Natural killer cell (primary cell): Measurements from ENCODE around the gene MED8. TPM values are rescaled to one million over a fixed set of nuclear protein-coding genes. Genes with fewer than 3 reads are reported as not detected.

ENCODE experiments used
- ATAC-seq, 3 donors: fragments of 150-1000 bp in 2 of 3; fragments of 200-7000 bp in 1 of 3; cut with Tn5 transposase; 1 replicate in 1 of 3; 2 replicates in 2 of 3; pipeline ENCODE4 v1.10.0; 2021; ENCODE audit warnings: mild to moderate bottlenecking in 2 of 3, moderate library complexity in 2 of 3
- DNase-seq, 2 donors: peaks; one replicate each; pipeline versions ENCODE4 v3.0.0 to v3.0.0-alpha.2; 2013 to 2021; ENCODE audit warnings: mixed read lengths in 1 of 2
- H3K27ac ChIP-seq: one replicate; pipeline ENCODE4 v1.5.1; 2013; ENCODE audit warnings: mild to moderate bottlenecking, low read length
- H3K27me3 ChIP-seq: one replicate; pipeline ENCODE4 v1.6.1; 2013; ENCODE audit warnings: low read length; ENCODE audit not compliant: control insufficient read depth, insufficient read depth
- H3K36me3 ChIP-seq: one replicate; pipeline ENCODE4 v1.6.1; 2013; ENCODE audit warnings: low read length; ENCODE audit not compliant: control insufficient read depth, insufficient read depth
- H3K4me1 ChIP-seq: one replicate; pipeline ENCODE4 v1.6.1; 2013; ENCODE audit warnings: low read length; ENCODE audit not compliant: control insufficient read depth, insufficient read depth
- H3K4me3 ChIP-seq: one replicate; pipeline ENCODE4 v1.5.1; 2013; ENCODE audit warnings: low read length
- H3K9me3 ChIP-seq: one replicate; pipeline ENCODE4 v1.6.1; 2013; ENCODE audit warnings: low read length; ENCODE audit not compliant: control insufficient read depth, insufficient read depth
- H3K27ac Mint-ChIP-seq, 2 donors: one replicate each; pipeline ENCODE4 v1.8.0; 2022; ENCODE audit warnings: mild to moderate bottlenecking in 2 of 2, mixed read lengths in 2 of 2, moderate library complexity in 1 of 2
- H3K27me3 Mint-ChIP-seq, 2 donors: one replicate each; pipeline ENCODE4 v1.8.0; 2022; ENCODE audit warnings: low read depth in 2 of 2, mixed read lengths in 2 of 2
- H3K36me3 Mint-ChIP-seq: one replicate; pipeline ENCODE4 v1.8.0; 2022; ENCODE audit warnings: mixed read lengths
- H3K4me1 Mint-ChIP-seq, 2 donors: one replicate each; pipeline ENCODE4 v1.8.0; 2022; ENCODE audit warnings: mixed read lengths in 2 of 2
- H3K4me3 Mint-ChIP-seq: one replicate; pipeline ENCODE4 v1.8.0; 2022; ENCODE audit warnings: mild to moderate bottlenecking, moderate library complexity, mixed read lengths
- H3K9me3 Mint-ChIP-seq, 2 donors: one replicate each; pipeline ENCODE4 v1.8.0; 2022; ENCODE audit warnings: mixed read lengths in 2 of 2
- CTCF ChIP-seq: fragments of 200-600 bp; IDR thresholded peaks from one replicate; pipeline ENCODE4 v1.8.0; 2022; ENCODE audit warnings: antibody characterized with exemption
- WGBS: methylation state at CpG from one replicate; pipeline ENCODE4 v1.1.7; 2013; ENCODE audit warnings: missing lambda C conversion rate; ENCODE audit not compliant: insufficient coverage; 5-methylcytosine and 5-hydroxymethylcytosine counted together
- intact Hi-C: fragments of 100-400 bp; cut with micrococcal nuclease; formaldehyde crosslinking; loops from one replicate; pipeline ENCODE4 v1.14.2; 2022
- total RNA-seq, 4 donors: library from RNA; stranded (reverse); fragments of 120-200 nt in 1 of 4; gene quantifications; one replicate each; pipeline versions ENCODE4 v1.2.3 to v1.2.4, GENCODE V29; 2013 to 2022

MED8 gene
- 10 to 100 TPM; 17.8 to 26.8 (median 22.0) TPM for total RNA-seq
- total RNA-seq (2013), result 36.0 TPM

- DNase-seq (peak; percentile 92 to 96), ATAC-seq (peak; percentile 95 to 97 (median 96))
- peaks cover 28% of the 10 kb centered on the region for H3K36me3 ChIP-seq
- H3K4me3 ChIP-seq, result peak within 1 kb of the TSS; percentile 99
- Mint-ChIP-seq H3K4me1 (peaks cover 38 to 49% of the 10 kb centered on the region in 2 donors), H3K27ac (peak within 1 kb of the TSS; percentile 97 to 100), H3K36me3 (peaks cover 19% of the 10 kb centered on the region), H3K27me3 (no peaks in the 10 kb centered on the region), H3K4me3 (peak within 1 kb of the TSS; percentile 100), H3K9me3 (no peaks in the 10 kb centered on the region)
- intact Hi-C loops, result loop anchor here (1.0 kb wide), 1 partner anchor 22 kb away; no protein-coding TSS in a partner anchor
- H3K9me3 ChIP-seq, result no peaks in the 10 kb centered on the region
- peaks cover 21% of the 10 kb centered on the region for H3K4me1 ChIP-seq
- TF ChIP-seq CTCF, result no peak
- no peaks in the 10 kb centered on the region for H3K27me3 ChIP-seq
- H3K27ac ChIP-seq, result peak within 1 kb of the TSS; percentile 86
- WGBS, result under 1% methylated on average over 65 of the region's 65 CpGs
These were observed at the start of gene MED8, which contains the start of gene SZT2 for GRCh38 chr1:43389326-43390313. TSS of gene MED8 (minus strand) at chr1:43389800. CDS start at chr1:43389764, 36 bp downstream. TSS of gene SZT2 (plus strand) at chr1:43389899. CDS start at chr1:43389969, 70 bp downstream.

- H3K4me1 ChIP-seq, result no peaks in the 10 kb centered on the region
- H3K27me3 ChIP-seq, result no peaks in the 10 kb centered on the region
- Mint-ChIP-seq H3K36me3 (no peaks in the 10 kb centered on the region), H3K4me3 (no peak overlapping the region), H3K4me1 (no peaks in the 10 kb centered on the region), H3K27me3 (no peaks in the 10 kb centered on the region), H3K27ac (peak overlapping the region in 1 of 2 donors; percentile 27), H3K9me3 (no peaks in the 10 kb centered on the region)
- 95% methylated on average over 10 of the region's 10 CpGs for WGBS
- peaks cover 57% of the 10 kb centered on the region for H3K36me3 ChIP-seq
- H3K4me3 ChIP-seq, result no peak overlapping the region
- H3K9me3 ChIP-seq, result no peaks in the 10 kb centered on the region
- DNase-seq (no peak), ATAC-seq (no peak)
- no peak for TF ChIP-seq CTCF
- intact Hi-C loops, result no loop called here
- H3K27ac ChIP-seq, result no peak overlapping the region
These were observed 49.5 kb upstream of the MED8 start for GRCh38 chr1:43438953-43439581.

- 97% methylated on average over 8 of the region's 8 CpGs for WGBS
- Mint-ChIP-seq H3K36me3 (no peaks in the 10 kb centered on the region), H3K27ac (no peak overlapping the region), H3K9me3 (no peaks in the 10 kb centered on the region), H3K4me3 (no peak overlapping the region), H3K4me1 (no peaks in the 10 kb centered on the region), H3K27me3 (no peaks in the 10 kb centered on the region)
- H3K27me3 ChIP-seq, result no peaks in the 10 kb centered on the region
- H3K27ac ChIP-seq, result no peak overlapping the region
- H3K9me3 ChIP-seq, result no peaks in the 10 kb centered on the region
- H3K36me3 ChIP-seq, result peaks cover 57% of the 10 kb centered on the region
- DNase-seq, result no peak
- ATAC-seq, result no peak
- H3K4me1 ChIP-seq, result no peaks in the 10 kb centered on the region
- TF ChIP-seq CTCF, result no peak
- intact Hi-C loops, result no loop called here
- H3K4me3 ChIP-seq, result no peak overlapping the region
These were observed 49.0 kb upstream of the MED8 start for GRCh38 chr1:43438576-43438952.
